NCI-H2196 (cell line): ENCODE data around the gene PNMA6E.

Experiments
- DNase-seq: peaks from one replicate; lab custom pipeline; 2025; ENCODE audit not compliant: unreplicated experiment; lab: John Stamatoyannopoulos, UW

The PNMA6E gene

GRCh38 chrX:153361781-153362397 is 39.3 kb downstream of the PNMA6E start:
- DNase-seq: no peak

GRCh38 chrX:153357877-153358276 is 43.3 kb downstream of the PNMA6E start:
- no peak for DNase-seq

DNA sequence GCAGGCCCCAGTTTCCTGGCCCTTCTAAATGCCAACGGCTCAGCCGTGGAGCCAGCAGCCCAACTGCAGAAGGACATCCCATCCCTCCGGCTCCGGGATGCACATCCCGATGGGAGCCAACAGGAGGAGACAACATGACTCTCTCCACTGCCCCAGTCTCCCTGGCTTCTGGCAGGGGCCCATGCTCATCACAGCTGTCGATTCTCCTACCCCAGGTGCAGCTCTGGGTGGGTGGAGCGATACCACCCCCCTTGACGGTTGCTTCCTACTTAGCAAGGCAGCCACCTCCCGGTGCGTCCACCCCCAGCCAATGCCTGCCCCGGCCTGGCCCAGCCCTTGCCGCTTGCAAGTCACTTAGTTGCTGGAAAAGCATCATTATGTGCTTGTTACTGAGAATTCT is 47.7 kb downstream of the PNMA6E start:
- DNase-seq: peak; percentile 27

DNA sequence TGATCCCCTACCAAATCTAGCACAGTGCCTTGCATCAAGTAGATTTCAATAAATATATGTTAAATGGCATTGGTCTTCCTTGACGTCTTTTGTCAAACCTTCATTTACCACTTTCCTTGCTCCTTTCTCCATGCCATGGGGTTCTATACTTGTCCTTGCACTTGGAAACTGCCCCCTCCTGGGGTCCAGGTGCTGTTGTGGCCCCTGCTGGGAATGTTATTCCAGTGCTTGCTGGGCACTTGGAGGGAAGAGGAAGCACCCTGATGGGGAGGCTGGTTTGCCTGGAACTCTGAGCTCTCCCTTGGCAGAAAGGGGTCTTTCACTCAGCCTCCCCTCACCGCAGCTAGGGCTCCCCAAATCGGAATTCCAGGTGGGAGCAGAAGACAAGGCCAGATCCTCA is 48.3 kb downstream of the PNMA6E start:
- DNase-seq: no peak

GRCh38 chrX:153351981-153352380 is 49.2 kb downstream of the PNMA6E start:
- peak; percentile 19 for DNase-seq

DNA sequence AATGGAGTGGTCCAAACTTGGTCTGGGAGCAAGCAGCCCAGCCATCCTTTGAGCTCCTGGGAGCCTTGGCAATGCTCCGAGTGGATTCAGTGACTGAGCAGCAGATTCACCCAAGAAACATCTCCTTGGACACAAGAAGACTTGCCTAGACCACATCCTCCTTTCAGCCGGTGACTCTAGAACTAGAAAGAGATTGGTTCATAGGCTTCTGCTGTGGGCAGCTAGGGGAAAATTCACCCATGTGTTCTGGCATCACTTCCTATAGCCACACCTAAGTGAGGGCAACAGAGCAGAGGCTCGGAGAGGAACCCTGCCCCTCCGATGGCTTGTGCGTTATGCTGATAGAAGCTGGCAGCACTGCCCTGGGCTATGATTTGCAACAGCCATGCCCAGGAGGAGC is 51.2 kb downstream of the PNMA6E start:
- no peak for DNase-seq

DNA sequence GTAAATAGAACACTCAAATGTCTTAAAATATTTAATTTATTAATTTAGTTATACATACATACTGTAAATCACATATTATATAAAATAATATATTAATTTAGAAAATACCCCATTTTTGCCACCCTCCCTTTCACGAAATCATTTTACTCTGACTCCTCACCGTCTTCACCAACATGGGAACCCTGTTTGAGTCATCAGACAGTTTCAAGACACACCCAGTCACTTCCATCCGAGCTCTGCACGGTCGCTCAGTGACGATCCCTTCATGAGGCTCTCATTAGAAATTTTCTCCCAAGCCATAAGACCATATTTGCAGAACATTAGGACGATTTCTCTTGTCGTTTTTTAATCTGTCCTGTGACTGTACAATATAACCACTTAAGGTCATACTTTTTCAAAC is 52.7 kb downstream of the PNMA6E start:
- DNase-seq: no peak

GRCh38 chrX:153347530-153347929 is 53.6 kb downstream of the PNMA6E start:
- DNase-seq: no peak
